HCT116 (cell line): ENCODE results near the gene CCDC117. TPM values are rescaled to one million over a fixed set of nuclear protein-coding genes. Genes with fewer than 3 reads are reported as not detected.

Source experiments
- ATAC-seq: fragments of 200-7000 bp; cut with Tn5 transposase; 2 replicates; pipeline ENCODE4 v1.9.1; 2020; ENCODE audit warnings: mild to moderate bottlenecking, moderate library complexity
- BruUV-seq: library from RNA; stranded (reverse); fragments of 400-500 nt; replicated peaks from 2 replicates; lab custom pipeline; 2021; lab: Mats Ljungman, UMichigan
- CTCF ChIA-PET: fragments of 300-600 bp; sonication (Branson Sonifier 250); formaldehyde crosslinking; loops from one replicate; lab custom pipeline; 2021; ENCODE audit warnings: antibody characterized with exemption; lab: Charles Lee
- POLR2A ChIA-PET: fragments of 300-600, 350-600 bp; sonication (Branson Sonifier 250); formaldehyde crosslinking; loops from one replicate; lab custom pipeline; 2021; ENCODE audit warnings: antibody characterized with exemption; lab: Charles Lee
- RAD21 ChIA-PET, 2 experiments: fragments of 300-600 bp; sonication (Branson Sonifier 250); formaldehyde crosslinking; loops; one replicate each; lab custom pipeline; 2023; ENCODE audit warnings: low total read pairs in 2 of 2; ENCODE audit not compliant: uncharacterized antibody in 2 of 2, unreplicated experiment in 2 of 2, low non-redundant PET in 1 of 2; lab: Charles Lee
- DNase-seq: peaks from one replicate; pipeline ENCODE4 v3.0.0-alpha.2; 2010; ENCODE audit warnings: low read depth, low spot score
- H2AFZ ChIP-seq: fragments of 200-600 bp; shearing (Covaris generic), sonication (generic); 2 replicates; pipeline ENCODE4 v1.6.1; 2017; ENCODE audit warnings: low read depth, mixed run types, mixed read lengths, antibody characterized with exemption, low read length; ENCODE audit not compliant: poor library complexity, severe bottlenecking
- H3K27ac ChIP-seq: 2 replicates; pipeline ENCODE4 v1.5.1; 2012; ENCODE audit warnings: low read depth, low read length
- H3K27me3 ChIP-seq: fragments of 200-600 bp; sonication (generic); 2 replicates; pipeline ENCODE4 v1.6.1; 2016; ENCODE audit warnings: mixed run types, low read length, mixed read lengths; ENCODE audit not compliant: insufficient read depth
- H3K36me3 ChIP-seq, 2 experiments: fragments of 200-500 bp in 1 of 2; fragments of 200-600 bp in 1 of 2; sonication (Bioruptor generic) in 1 of 2; sonication (generic) in 1 of 2; 2 replicates each; pipeline versions ENCODE4 v1.5.1 to v1.6.1; 2014 to 2016; ENCODE audit warnings: low read length in 2 of 2, inconsistent platforms in 1 of 2, mixed read lengths in 1 of 2, mixed run types in 1 of 2; ENCODE audit not compliant: insufficient read depth in 2 of 2, control insufficient read depth in 1 of 2
- H3K4me1 ChIP-seq, 2 experiments: fragments of 200-600 bp in 1 of 2; sonication (generic) in 1 of 2; 2 replicates each; pipeline versions ENCODE4 v1.5.1 to v1.6.1; 2012 to 2017; ENCODE audit warnings: low read length in 2 of 2, inconsistent platforms in 1 of 2, mild to moderate bottlenecking in 1 of 2, mixed read lengths in 1 of 2, mixed run types in 1 of 2, moderate library complexity in 1 of 2; ENCODE audit not compliant: insufficient read depth in 2 of 2, control insufficient read depth in 1 of 2
- H3K4me2 ChIP-seq: fragments of 200-600 bp; sonication (generic); 2 replicates; pipeline ENCODE4 v1.6.1; 2017; ENCODE audit warnings: mixed run types, low read length, mixed read lengths
- H3K4me3 ChIP-seq, 2 experiments: fragments of 200-600 bp in 1 of 2; sonication (generic) in 1 of 2; replicated peaks in 1 of 2; 2 replicates each; pipeline ENCODE4 v1.5.1; 2011 to 2016; ENCODE audit warnings: low read length in 2 of 2, control low read depth in 1 of 2, low read depth in 1 of 2, mild to moderate bottlenecking in 1 of 2, mixed read lengths in 1 of 2, mixed run types in 1 of 2
- H3K79me2 ChIP-seq: fragments of 200-600 bp; sonication (generic); 2 replicates; pipeline ENCODE4 v1.6.1; 2017; ENCODE audit warnings: mild to moderate bottlenecking, mixed run types, low read length, moderate library complexity, mixed read lengths; ENCODE audit not compliant: insufficient read depth
- H3K9ac ChIP-seq: fragments of 200-600 bp; sonication (generic); 2 replicates; pipeline ENCODE4 v1.6.1; 2016; ENCODE audit warnings: low read length, mixed read lengths
- H3K9me2 ChIP-seq: fragments of 200-600 bp; sonication (generic), shearing (Covaris generic); 2 replicates; pipeline ENCODE4 v1.6.1; 2017; ENCODE audit warnings: mixed run types, mild to moderate bottlenecking, moderate library complexity; ENCODE audit not compliant: insufficient read depth
- H3K9me3 ChIP-seq, 2 experiments: fragments of 200-500 bp in 1 of 2; fragments of 200-600 bp in 1 of 2; sonication (Bioruptor generic) in 1 of 2; sonication (generic) in 1 of 2; 2 replicates each; pipeline ENCODE4 v1.6.1; 2014 to 2017; ENCODE audit warnings: low read length in 2 of 2, mixed read lengths in 2 of 2, inconsistent platforms in 1 of 2, low read depth in 1 of 2, mild to moderate bottlenecking in 1 of 2, mixed run types in 1 of 2, moderate library complexity in 1 of 2; ENCODE audit not compliant: control insufficient read depth in 1 of 2, insufficient read depth in 1 of 2
- H4K20me1 ChIP-seq: fragments of 200-600 bp; sonication (generic), shearing (Covaris generic); 2 replicates; pipeline ENCODE4 v1.6.1; 2017; ENCODE audit warnings: mixed run types, mild to moderate bottlenecking, moderate library complexity; ENCODE audit not compliant: insufficient read depth
- ATF3 ChIP-seq: IDR thresholded peaks from 2 replicates; pipeline ENCODE4 v1.6.1; 2012
- CBX3 ChIP-seq: IDR thresholded peaks from 2 replicates; pipeline ENCODE4 v1.6.1; 2012; ENCODE audit warnings: low read depth
- CEBPB ChIP-seq: IDR thresholded peaks from 2 replicates; pipeline ENCODE4 v1.6.1; 2012; ENCODE audit warnings: low read depth
- EGR1 ChIP-seq: IDR thresholded peaks from 2 replicates; pipeline ENCODE4 v1.6.1; 2012; ENCODE audit warnings: low read depth
- ELF1 ChIP-seq: IDR thresholded peaks from 2 replicates; pipeline ENCODE4 v1.6.1; 2012; ENCODE audit warnings: low read depth, borderline replicate concordance
- EZH2 ChIP-seq: fragments of 200-600 bp; sonication (generic); IDR thresholded peaks from 2 replicates; pipeline ENCODE4 v1.6.1; 2017; ENCODE audit warnings: antibody characterized with exemption, mixed run types
- EZH2phosphoT487 ChIP-seq: fragments of 200-600 bp; IDR thresholded peaks from 2 replicates; pipeline ENCODE4 v1.6.1; 2018; ENCODE audit warnings: antibody characterized with exemption, borderline replicate concordance
- JUND ChIP-seq: IDR thresholded peaks from 2 replicates; pipeline ENCODE4 v1.6.1; 2012
- MAX ChIP-seq: IDR thresholded peaks from 2 replicates; pipeline ENCODE4 v1.6.1; 2012
- POLR2A ChIP-seq: IDR thresholded peaks from 2 replicates; pipeline ENCODE4 v1.7.0; 2011; ENCODE audit warnings: borderline replicate concordance; ENCODE audit not compliant: insufficient read depth, insufficient read length; ENCODE audit errors: extremely low read depth
- REST ChIP-seq: IDR thresholded peaks from 2 replicates; pipeline ENCODE4 v1.6.1; 2012; ENCODE audit warnings: low read depth
- SRF ChIP-seq: IDR thresholded peaks from 2 replicates; pipeline ENCODE4 v1.6.1; 2012; ENCODE audit warnings: low read depth
- ZFX ChIP-seq: fragments of 450-650 bp; IDR thresholded peaks from 2 replicates; pipeline ENCODE4 v1.6.1; 2017
- ZNF274 ChIP-seq: fragments of 200-500 bp; sonication (Bioruptor generic); IDR thresholded peaks from 2 replicates; pipeline ENCODE4 v1.6.1; 2014; ENCODE audit warnings: mild to moderate bottlenecking, low read depth, low read length, inconsistent platforms
- intact Hi-C: fragments of 100-400 bp; cut with micrococcal nuclease; formaldehyde crosslinking; loops from 2 replicates; pipeline ENCODE4 v1.10.0; 2022
- total RNA-seq: library from RNA; stranded (reverse); gene quantifications from one replicate; pipeline ENCODE4 v1.2.1, GENCODE V29; 2021; ENCODE audit not compliant: unreplicated experiment
- TF ChIP-seq, protein P1 (sequence below): IDR thresholded peaks from 2 replicates; pipeline ENCODE4 v1.6.1; 2011; ENCODE audit warnings: mild to moderate bottlenecking, low read length, moderate library complexity; ENCODE audit not compliant: insufficient replicate concordance; ENCODE audit errors: extremely low read depth

The CCDC117 gene
- total RNA-seq, 1 experiment from 2014 or later, result 22.1 TPM

DNA sequence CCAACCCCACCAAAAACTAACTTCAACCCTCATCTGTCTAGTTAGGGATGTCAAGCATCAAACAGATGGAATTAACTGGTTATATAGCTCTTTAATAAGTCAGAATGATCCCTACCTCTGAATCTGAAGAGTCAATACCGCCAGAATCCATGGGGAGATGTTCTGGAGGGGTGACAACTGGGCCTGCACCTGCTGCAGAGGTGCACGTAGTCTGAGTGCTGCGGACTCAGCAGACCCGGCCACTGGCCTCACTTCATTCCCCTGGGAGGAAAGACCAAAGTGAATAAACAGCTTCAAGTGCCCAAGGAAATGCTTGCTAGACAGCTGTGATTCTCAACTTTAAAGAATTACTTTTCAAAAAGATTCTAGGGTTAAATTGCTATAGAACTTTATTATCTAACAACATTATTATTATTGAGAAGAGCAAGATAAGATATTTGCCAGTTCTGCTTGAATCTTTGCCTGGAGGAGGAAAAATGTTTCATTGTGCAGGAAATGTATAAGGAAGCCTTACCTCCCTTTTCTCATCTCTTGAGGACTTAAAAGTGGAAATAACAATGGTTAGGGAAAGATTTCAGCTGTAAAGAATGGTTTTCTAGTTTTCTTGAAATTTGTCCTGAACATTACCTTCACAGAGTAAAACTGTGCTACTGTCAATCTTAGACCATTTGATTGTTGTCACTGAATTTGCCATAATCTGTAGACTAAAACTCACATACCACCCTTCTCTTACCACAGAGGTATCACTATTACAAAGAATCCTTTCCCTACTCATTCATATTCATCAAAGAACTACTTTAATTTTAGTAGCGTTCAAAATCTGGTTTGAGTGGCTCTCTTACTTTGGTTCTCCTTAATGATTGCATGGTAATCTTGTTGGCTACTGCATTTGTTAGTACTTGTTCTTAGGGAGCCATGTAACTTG lies 23.7 kb downstream of the CCDC117 start:
- Histone ChIP-seq H3K4me2 (no peak overlapping the region), H2AFZ (no peak overlapping the region), H3K79me2 (peaks cover 72% of the 10 kb centered on the region), H3K9me2 (no peaks in the 10 kb centered on the region), H4K20me1 (peaks cover 7% of the 10 kb centered on the region; the same call in 1 of the 2 replicates), H3K4me1 (peaks cover 0 to 8% of the 10 kb centered on the region in 2 experiments; a peak in 2 of 4 replicates), H3K9ac (no peak overlapping the region), H3K27me3 (no peaks in the 10 kb centered on the region), H3K36me3 (peaks cover 24 to 44% of the 10 kb centered on the region in 2 experiments), H3K9me3 (no peaks in the 10 kb centered on the region), H3K27ac (no peak overlapping the region), H3K4me3 (no peak overlapping the region)
- intact Hi-C loops, result loop anchor here (5.0 kb wide), 1 partner anchor 356 kb away; no protein-coding TSS in a partner anchor
- DNase-seq (no peak), ATAC-seq (no peak)
- ChIA-PET POLR2A (no interaction called here), CTCF (interaction anchor here (1.0 kb wide), 1 partner anchor 245 kb away, joined by 3 read pairs; no protein-coding TSS in a partner anchor), RAD21 (no interaction called here)
- BruUV-seq, result TSS peak; percentile 4
- TF ChIP-seq ELF1 (no peak), ZFX (no peak), EGR1 (no peak), MAX (no peak), CEBPB (no peak), ZNF274 (no peak), JUND (no peak), ATF3 (no peak), REST (no peak), EZH2phosphoT487 (no peak), EZH2 (no peak), CBX3 (no peak), POLR2A (no peak), SRF (no peak)
- TF ChIP-seq, protein P1, sequence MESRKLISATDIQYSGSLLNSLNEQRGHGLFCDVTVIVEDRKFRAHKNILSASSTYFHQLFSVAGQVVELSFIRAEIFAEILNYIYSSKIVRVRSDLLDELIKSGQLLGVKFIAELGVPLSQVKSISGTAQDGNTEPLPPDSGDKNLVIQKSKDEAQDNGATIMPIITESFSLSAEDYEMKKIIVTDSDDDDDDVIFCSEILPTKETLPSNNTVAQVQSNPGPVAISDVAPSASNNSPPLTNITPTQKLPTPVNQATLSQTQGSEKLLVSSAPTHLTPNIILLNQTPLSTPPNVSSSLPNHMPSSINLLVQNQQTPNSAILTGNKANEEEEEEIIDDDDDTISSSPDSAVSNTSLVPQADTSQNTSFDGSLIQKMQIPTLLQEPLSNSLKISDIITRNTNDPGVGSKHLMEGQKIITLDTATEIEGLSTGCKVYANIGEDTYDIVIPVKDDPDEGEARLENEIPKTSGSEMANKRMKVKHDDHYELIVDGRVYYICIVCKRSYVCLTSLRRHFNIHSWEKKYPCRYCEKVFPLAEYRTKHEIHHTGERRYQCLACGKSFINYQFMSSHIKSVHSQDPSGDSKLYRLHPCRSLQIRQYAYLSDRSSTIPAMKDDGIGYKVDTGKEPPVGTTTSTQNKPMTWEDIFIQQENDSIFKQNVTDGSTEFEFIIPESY, result no peak
